HFFc6 (cell line): ENCODE results near the gene SURF2. TPM values are rescaled to one million over a fixed set of nuclear protein-coding genes. Genes with fewer than 3 reads are reported as not detected.
"Not testable (repeated sequence)": the region's sequence is repeated elsewhere in the genome, so short reads cannot be mapped to it uniquely, and the experiment has no call there.

Experiments used
- DNase-seq: peaks from one replicate; pipeline ENCODE4 v3.0.0-alpha.2; 2018
- H3K27ac Mint-ChIP-seq: 2 replicates; pipeline ENCODE4 v1.8.0; 2020; ENCODE audit warnings: mild to moderate bottlenecking, mixed read lengths
- H3K27me3 Mint-ChIP-seq: 2 replicates; pipeline ENCODE4 v1.8.0; 2021; ENCODE audit warnings: mild to moderate bottlenecking, moderate library complexity, mixed read lengths; ENCODE audit not compliant: insufficient read depth
- H3K36me3 Mint-ChIP-seq: 2 replicates; pipeline ENCODE4 v1.8.0; 2021; ENCODE audit warnings: low read depth, mixed read lengths
- H3K4me1 Mint-ChIP-seq: 2 replicates; pipeline ENCODE4 v1.8.0; 2020; ENCODE audit warnings: low read depth, mixed read lengths
- H3K4me3 Mint-ChIP-seq: 2 replicates; pipeline ENCODE4 v1.8.0; 2020; ENCODE audit warnings: mild to moderate bottlenecking, moderate library complexity, mixed read lengths
- H3K9me3 Mint-ChIP-seq: 2 replicates; pipeline ENCODE4 v1.8.0; 2020; ENCODE audit warnings: mild to moderate bottlenecking, mixed read lengths
- CTCF ChIP-seq: fragments of 200-600 bp; sonication (generic); IDR thresholded peaks from 2 replicates; pipeline ENCODE4 v1.5.0; 2021; ENCODE audit warnings: antibody characterized with exemption, mild to moderate bottlenecking
- long read RNA-seq: library from polyadenylated mRNA; unstranded; transcript quantifications from one replicate; pipeline ENCODE4 v2.0.0, GENCODE V29; 2019
- total RNA-seq, 6 experiments: library from RNA; stranded (reverse); fragmentation: NEBNext Ultra II Directional; extraction: Animal tissue kit (Norgen Biotek cat#: 25700); gene quantifications; 2 replicates in 1 of 6; 3 replicates in 5 of 6; pipeline ENCODE4 v1.2.3, GENCODE V29; 2021

Gene SURF2
- total RNA-seq, result 10 to 100 TPM; 16.6 to 20.9 (median 18.2) TPM
- long read RNA-seq, transcript SURF2-201 (6 exons, 842 nt), result major isoform, 10 of 17 reads
- long read RNA-seq, partial matches to known transcripts, result 1 of 17 reads
- long read RNA-seq, other reads (novel, unspliced or antisense), result 6 of 17 reads

- Mint-ChIP-seq H3K9me3 (no peaks in the 10 kb centered on the region), H3K27me3 (peaks cover 6% of the 10 kb centered on the region), H3K4me3 (peak within 1 kb of the TSS; percentile 96), H3K36me3 (peaks cover 16% of the 10 kb centered on the region; the same call in 1 of the 2 replicates), H3K27ac (peak within 1 kb of the TSS; percentile 81), H3K4me1 (peaks cover 28% of the 10 kb centered on the region)
- no peak for TF ChIP-seq CTCF
- peak; percentile 71 for DNase-seq
Observed at GRCh38 chr9:133356391-133357091, at the start of gene SURF2, which contains the start of gene SURF1. TSS of gene SURF2 (plus strand) at chr9:133356550. CDS start at chr9:133356593, 43 bp downstream. TSS of gene SURF1 (minus strand) at chr9:133356487. CDS start at chr9:133356453, 34 bp downstream.

- DNase-seq, result no peak
- H3K27ac Mint-ChIP-seq, result no peak overlapping the region
- H3K4me1 Mint-ChIP-seq, result peaks cover 8% of the 10 kb centered on the region; the same call in 1 of the 2 replicates
- peaks cover 6% of the 10 kb centered on the region for H3K9me3 Mint-ChIP-seq
- H3K4me3 Mint-ChIP-seq, result no peak overlapping the region
- H3K27me3 Mint-ChIP-seq, result peaks cover 27% of the 10 kb centered on the region
- peaks cover 9% of the 10 kb centered on the region for H3K36me3 Mint-ChIP-seq
- TF ChIP-seq CTCF, result no peak
Observed at GRCh38 chr9:133307301-133307700, 49.0 kb upstream of the SURF2 start.

GRCh38 chr9:133309608-133310007 lies 46.7 kb upstream of the SURF2 start:
- TF ChIP-seq CTCF, result no peak
- Mint-ChIP-seq H3K36me3 (peaks cover 9% of the 10 kb centered on the region), H3K4me1 (peaks cover 8% of the 10 kb centered on the region; the same call in 1 of the 2 replicates)

GRCh38 chr9:133315997-133316396 lies 40.4 kb upstream of the SURF2 start:
- no peak for TF ChIP-seq CTCF
- H3K36me3 Mint-ChIP-seq, result no peaks in the 10 kb centered on the region
- no peak for DNase-seq
- peaks cover 13% of the 10 kb centered on the region for H3K27me3 Mint-ChIP-seq
- H3K4me1 Mint-ChIP-seq, result no peaks in the 10 kb centered on the region
- H3K9me3 Mint-ChIP-seq, result no peaks in the 10 kb centered on the region
- H3K4me3 Mint-ChIP-seq, result no peak overlapping the region
- no peak overlapping the region for H3K27ac Mint-ChIP-seq

More at GRCh38 chr9:133309608-133310007, 46.7 kb upstream of the SURF2 start:
- no peak for DNase-seq
- H3K27ac Mint-ChIP-seq, result no peak overlapping the region
- peaks cover 6% of the 10 kb centered on the region for H3K9me3 Mint-ChIP-seq
- H3K27me3 Mint-ChIP-seq, result peaks cover 25% of the 10 kb centered on the region
- H3K4me3 Mint-ChIP-seq, result no peak overlapping the region

GRCh38 chr9:133317551-133317950 lies 38.8 kb upstream of the SURF2 start:
- DNase-seq, H3K4me3 Mint-ChIP-seq, H3K27ac Mint-ChIP-seq, H3K9me3 Mint-ChIP-seq, H3K36me3 Mint-ChIP-seq, H3K4me1 Mint-ChIP-seq: not testable (repeated sequence)
- H3K27me3 Mint-ChIP-seq, result peaks cover 16% of the 10 kb centered on the region

- H3K4me1 Mint-ChIP-seq, result no peaks in the 10 kb centered on the region
Observed at GRCh38 chr9:133320421-133320881, 35.9 kb upstream of the SURF2 start.

More at GRCh38 chr9:133320421-133320881, 35.9 kb upstream of the SURF2 start:
- Mint-ChIP-seq H3K9me3 (peaks cover 10% of the 10 kb centered on the region; the same call in 1 of the 2 replicates), H3K27me3 (peaks cover 28% of the 10 kb centered on the region), H3K27ac (no peak overlapping the region), H3K4me3 (no peak overlapping the region), H3K36me3 (no peaks in the 10 kb centered on the region)
- TF ChIP-seq CTCF, result 0 out of 2 replicates have a peak, but pooled peaks have one; percentile 11
- no peak for DNase-seq
